Mucosa of descending colon (tissue), 3 donors: Measurements from ENCODE around the gene LLGL1. TPM values are rescaled to one million over a fixed set of nuclear protein-coding genes. Genes with fewer than 3 reads are reported as not detected.

Experiments
- ATAC-seq: fragments of 200-7000 bp; cut with Tn5 transposase; one replicate; pipeline ENCODE4 v1.9.1; 2020; ENCODE audit warnings: mild to moderate bottlenecking, moderate library complexity
- DNase-seq, 3 donors: peaks; one replicate each; pipeline ENCODE4 v3.0.0-alpha.2; 2020
- H3K36me3 ChIP-seq: fragments of 200-600 bp; one replicate; pipeline ENCODE4 v1.8.0; 2021; ENCODE audit warnings: low read depth, mild to moderate bottlenecking
- H3K4me1 ChIP-seq: fragments of 200-600 bp; one replicate; pipeline ENCODE4 v1.8.0; 2021; ENCODE audit warnings: low read depth, mild to moderate bottlenecking
- H3K4me3 ChIP-seq: fragments of 200-600 bp; one replicate; pipeline ENCODE4 v1.8.0; 2021; ENCODE audit warnings: mild to moderate bottlenecking
- H3K9me3 ChIP-seq: fragments of 200-600 bp; one replicate; pipeline ENCODE4 v1.8.0; 2021; ENCODE audit warnings: mild to moderate bottlenecking
- intact Hi-C, 2 donors: fragments of 100-400 bp; cut with DNase I in 1 of 2; cut with micrococcal nuclease in 1 of 2; formaldehyde crosslinking; loops; one replicate each; pipeline versions ENCODE4 v1.11.0 to v1.11.1; 2022; cut with DNase I, micrococcal nuclease
- total RNA-seq, 3 donors: library from RNA; stranded (reverse); fragmentation: NEBNext Ultra II Directional in 2 of 3; extraction: Animal tissue kit (Norgen Biotek cat#: 25700) in 2 of 3; gene quantifications; one replicate each; pipeline versions ENCODE4 v1.2.1 to v1.2.4, GENCODE V29; 2021 to 2023
- TF ChIP-seq, protein P1 (sequence below): fragments of 200-600 bp; IDR thresholded peaks from one replicate; pipeline ENCODE4 v1.8.0; 2022; ENCODE audit warnings: antibody characterized with exemption, mild to moderate bottlenecking
- donor health status: DM: no; HTN: no; CAD: no; lungs with moderate emphysema.
- donor health status: DM: no; HTN: no; CAD: no.
- donor health status: DM: no; HTN: yes; CAD: no.

Gene LLGL1
- total RNA-seq, 3 donors from 2014 or later: 6.7 to 15.1 (median 10.3) TPM

DNA sequence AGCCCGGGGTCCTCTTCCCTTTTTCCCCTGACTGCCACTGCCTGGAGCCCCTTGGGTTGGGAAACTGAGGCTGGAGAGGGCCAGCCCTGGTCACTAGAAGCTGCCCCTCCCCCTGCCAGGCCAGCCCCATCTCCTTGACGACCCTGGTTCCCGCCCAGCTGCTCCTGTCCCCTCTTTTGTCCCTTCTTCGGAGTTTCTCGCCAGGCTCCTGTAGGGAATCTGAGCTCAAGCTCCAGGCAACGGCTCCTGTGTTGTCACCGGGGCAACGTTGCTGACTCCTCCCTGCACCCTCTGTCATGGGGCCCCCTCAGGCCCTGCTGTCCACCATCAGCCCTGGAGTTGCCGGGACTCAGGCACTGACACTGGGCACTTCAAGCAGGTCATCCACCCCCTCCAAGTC is 5.7 kb downstream of the LLGL1 start:
- H3K4me3 ChIP-seq: no peak overlapping the region
- TF ChIP-seq, protein P1, sequence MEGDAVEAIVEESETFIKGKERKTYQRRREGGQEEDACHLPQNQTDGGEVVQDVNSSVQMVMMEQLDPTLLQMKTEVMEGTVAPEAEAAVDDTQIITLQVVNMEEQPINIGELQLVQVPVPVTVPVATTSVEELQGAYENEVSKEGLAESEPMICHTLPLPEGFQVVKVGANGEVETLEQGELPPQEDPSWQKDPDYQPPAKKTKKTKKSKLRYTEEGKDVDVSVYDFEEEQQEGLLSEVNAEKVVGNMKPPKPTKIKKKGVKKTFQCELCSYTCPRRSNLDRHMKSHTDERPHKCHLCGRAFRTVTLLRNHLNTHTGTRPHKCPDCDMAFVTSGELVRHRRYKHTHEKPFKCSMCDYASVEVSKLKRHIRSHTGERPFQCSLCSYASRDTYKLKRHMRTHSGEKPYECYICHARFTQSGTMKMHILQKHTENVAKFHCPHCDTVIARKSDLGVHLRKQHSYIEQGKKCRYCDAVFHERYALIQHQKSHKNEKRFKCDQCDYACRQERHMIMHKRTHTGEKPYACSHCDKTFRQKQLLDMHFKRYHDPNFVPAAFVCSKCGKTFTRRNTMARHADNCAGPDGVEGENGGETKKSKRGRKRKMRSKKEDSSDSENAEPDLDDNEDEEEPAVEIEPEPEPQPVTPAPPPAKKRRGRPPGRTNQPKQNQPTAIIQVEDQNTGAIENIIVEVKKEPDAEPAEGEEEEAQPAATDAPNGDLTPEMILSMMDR: no peak
- no peak for ATAC-seq
- DNase-seq: no peak
- no peaks in the 10 kb centered on the region for H3K4me1 ChIP-seq
- intact Hi-C loops: no loop called here
- no peaks in the 10 kb centered on the region for H3K9me3 ChIP-seq
- no peaks in the 10 kb centered on the region for H3K36me3 ChIP-seq

DNA sequence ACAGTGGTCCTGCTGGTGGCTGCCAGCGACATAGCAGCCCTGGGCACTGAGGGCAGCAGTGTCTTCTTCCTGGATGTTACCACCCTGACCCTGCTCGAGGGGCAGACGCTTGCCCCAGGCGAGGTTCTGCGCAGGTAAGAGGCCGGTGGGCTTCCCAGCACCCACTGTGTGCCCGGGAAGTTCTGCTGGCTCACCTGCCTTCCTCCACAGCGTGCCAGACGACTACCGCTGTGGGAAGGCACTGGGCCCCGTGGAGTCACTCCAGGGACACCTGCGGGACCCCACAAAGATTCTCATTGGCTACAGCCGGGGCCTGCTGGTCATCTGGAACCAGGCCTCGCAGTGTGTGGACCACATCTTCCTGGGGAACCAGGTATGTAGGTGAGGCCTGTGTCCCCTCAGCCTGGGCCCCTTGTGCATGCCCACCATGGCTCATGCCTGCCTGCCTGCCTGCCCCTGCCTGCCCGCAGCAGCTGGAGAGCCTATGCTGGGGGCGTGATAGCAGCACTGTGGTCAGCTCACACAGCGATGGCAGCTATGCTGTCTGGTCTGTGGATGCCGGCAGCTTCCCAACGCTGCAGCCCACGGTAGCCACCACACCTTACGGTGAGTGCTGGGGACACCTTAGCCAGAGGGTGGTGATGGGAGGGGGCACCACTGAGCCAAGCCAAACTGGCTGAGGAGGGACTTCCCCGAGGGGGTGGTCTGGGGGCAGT is 8.5 kb downstream of the LLGL1 start:
- TF ChIP-seq, protein P1: no peak
- Histone ChIP-seq H3K4me3 (no peak overlapping the region), H3K9me3 (no peaks in the 10 kb centered on the region), H3K36me3 (no peaks in the 10 kb centered on the region), H3K4me1 (no peaks in the 10 kb centered on the region)
- ATAC-seq: no peak
- no peak for DNase-seq
- intact Hi-C loops: no loop called here

DNA sequence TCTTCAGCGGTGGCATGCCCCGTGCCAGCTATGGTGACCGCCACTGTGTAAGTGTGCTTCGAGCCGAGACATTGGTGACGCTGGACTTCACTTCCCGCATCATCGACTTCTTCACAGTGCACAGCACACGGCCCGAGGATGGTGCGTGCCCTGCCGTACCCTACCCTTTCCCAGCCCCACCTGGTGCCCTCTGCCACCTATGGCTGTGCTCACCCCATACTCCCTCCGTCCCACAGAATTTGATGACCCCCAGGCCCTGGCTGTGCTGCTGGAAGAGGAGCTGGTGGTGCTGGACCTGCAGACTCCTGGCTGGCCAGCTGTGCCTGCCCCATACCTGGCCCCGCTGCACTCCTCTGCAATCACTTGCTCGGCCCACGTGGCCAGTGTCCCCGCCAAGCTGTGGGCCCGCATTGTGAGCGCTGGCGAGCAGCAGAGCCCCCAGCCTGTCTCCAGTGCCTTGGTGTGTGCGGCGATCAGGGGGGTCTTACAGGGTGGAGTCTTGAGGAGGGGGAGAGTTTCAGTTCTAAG is 9.5 kb downstream of the LLGL1 start:
- Histone ChIP-seq H3K9me3 (no peaks in the 10 kb centered on the region), H3K36me3 (no peaks in the 10 kb centered on the region), H3K4me1 (no peaks in the 10 kb centered on the region), H3K4me3 (no peak overlapping the region)
- TF ChIP-seq, protein P1: no peak
- intact Hi-C loops: no loop called here
- no peak for DNase-seq
- no peak for ATAC-seq

DNA sequence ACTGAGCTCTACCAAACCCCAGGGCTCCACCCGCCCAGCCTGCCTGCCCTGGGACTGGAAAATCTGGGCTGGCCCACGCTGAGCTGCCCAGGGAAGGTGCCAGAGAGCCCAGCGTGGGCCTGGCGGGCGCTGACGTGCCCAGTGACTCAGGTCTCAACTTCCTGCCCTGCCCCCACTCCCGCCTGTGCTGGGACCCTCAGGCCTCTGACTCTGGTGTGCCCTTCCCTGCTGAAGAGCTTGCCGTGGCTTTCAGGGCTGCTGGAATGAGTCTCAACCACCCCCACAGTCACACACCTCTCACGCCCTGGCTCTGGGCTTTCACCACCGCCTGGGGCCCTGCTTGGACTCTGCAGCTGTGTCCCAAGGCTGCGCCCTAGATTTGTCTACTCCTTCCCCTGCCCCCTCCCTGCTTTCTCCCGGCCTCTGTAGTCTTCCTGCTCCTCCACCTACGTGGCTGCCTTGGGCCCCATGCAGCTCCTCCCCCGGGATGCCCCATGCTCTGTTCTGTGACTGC is 10.4 kb downstream of the LLGL1 start:
- H3K36me3 ChIP-seq: no peaks in the 10 kb centered on the region

DNA sequence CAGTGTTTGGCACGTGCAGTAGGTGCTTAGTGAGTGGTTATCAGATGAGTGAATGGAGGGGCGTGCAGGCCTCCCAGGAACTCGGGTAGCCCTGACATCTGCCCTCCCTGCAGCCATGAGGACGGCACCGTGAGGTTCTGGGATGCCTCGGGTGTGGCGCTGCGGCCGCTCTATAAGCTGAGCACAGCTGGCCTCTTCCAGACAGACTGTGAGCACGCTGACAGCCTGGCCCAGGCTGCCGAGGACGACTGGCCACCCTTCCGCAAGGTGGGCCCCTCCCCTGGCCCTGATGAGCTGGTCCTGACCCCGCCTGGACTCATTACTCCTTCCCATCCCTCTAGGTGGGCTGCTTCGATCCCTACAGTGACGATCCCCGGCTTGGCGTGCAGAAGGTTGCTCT is 11.1 kb downstream of the LLGL1 start:
- DNase-seq: no peak
- intact Hi-C loops: no loop called here
- no peaks in the 10 kb centered on the region for H3K9me3 ChIP-seq
- H3K4me3 ChIP-seq: no peak overlapping the region
- H3K4me1 ChIP-seq: no peaks in the 10 kb centered on the region
- TF ChIP-seq, protein P1: no peak
- ATAC-seq: no peak
- H3K36me3 ChIP-seq: no peaks in the 10 kb centered on the region

More for the DNA sequence above, 10.4 kb downstream of the LLGL1 start:
- TF ChIP-seq, protein P1: no peak
- no peak for DNase-seq
- Histone ChIP-seq H3K9me3 (no peaks in the 10 kb centered on the region), H3K4me3 (no peak overlapping the region), H3K4me1 (no peaks in the 10 kb centered on the region)
- intact Hi-C loops: no loop called here
- ATAC-seq: no peak
